Type B pancreatic cell (in vitro differentiated cells): ENCODE data around the gene PCNT. TPM values are rescaled to one million over a fixed set of nuclear protein-coding genes. Genes with fewer than 3 reads are reported as not detected.

Experiments used
- DNase-seq: peaks from one replicate; pipeline ENCODE4 v3.0.0; 2021; ENCODE audit warnings: mixed read lengths; ENCODE audit not compliant: unreplicated experiment; ENCODE audit errors: extremely low spot score
- H3K27ac Mint-ChIP-seq: 2 replicates; pipeline ENCODE4 v1.8.0; 2021; ENCODE audit warnings: mild to moderate bottlenecking, mixed read lengths
- H3K27me3 Mint-ChIP-seq: 2 replicates; pipeline ENCODE4 v1.8.0; 2021; ENCODE audit warnings: mixed read lengths
- H3K36me3 Mint-ChIP-seq: 2 replicates; pipeline ENCODE4 v1.8.0; 2021; ENCODE audit warnings: mixed read lengths
- H3K4me1 Mint-ChIP-seq: one replicate; pipeline ENCODE4 v1.8.0; 2021; ENCODE audit warnings: mixed read lengths; ENCODE audit not compliant: unreplicated experiment
- H3K4me3 Mint-ChIP-seq: 2 replicates; pipeline ENCODE4 v1.8.0; 2021; ENCODE audit warnings: mild to moderate bottlenecking, mixed read lengths
- H3K9me3 Mint-ChIP-seq: 2 replicates; pipeline ENCODE4 v1.8.0; 2021; ENCODE audit warnings: mixed read lengths
- total RNA-seq: library from RNA; stranded (reverse); gene quantifications from 2 replicates; pipeline ENCODE4 v1.2.1, GENCODE V29; 2021; ENCODE audit warnings: low replicate concordance
- TF ChIP-seq, protein P1 (sequence below): fragments of 200-600 bp; sonication (generic); conservative IDR thresholded peaks from 2 replicates; pipeline ENCODE4 v1.5.0; 2021; ENCODE audit warnings: antibody characterized with exemption, mild to moderate bottlenecking

The PCNT gene
- total RNA-seq, 1 donor from 2014 or later = 50.3 TPM

DNA sequence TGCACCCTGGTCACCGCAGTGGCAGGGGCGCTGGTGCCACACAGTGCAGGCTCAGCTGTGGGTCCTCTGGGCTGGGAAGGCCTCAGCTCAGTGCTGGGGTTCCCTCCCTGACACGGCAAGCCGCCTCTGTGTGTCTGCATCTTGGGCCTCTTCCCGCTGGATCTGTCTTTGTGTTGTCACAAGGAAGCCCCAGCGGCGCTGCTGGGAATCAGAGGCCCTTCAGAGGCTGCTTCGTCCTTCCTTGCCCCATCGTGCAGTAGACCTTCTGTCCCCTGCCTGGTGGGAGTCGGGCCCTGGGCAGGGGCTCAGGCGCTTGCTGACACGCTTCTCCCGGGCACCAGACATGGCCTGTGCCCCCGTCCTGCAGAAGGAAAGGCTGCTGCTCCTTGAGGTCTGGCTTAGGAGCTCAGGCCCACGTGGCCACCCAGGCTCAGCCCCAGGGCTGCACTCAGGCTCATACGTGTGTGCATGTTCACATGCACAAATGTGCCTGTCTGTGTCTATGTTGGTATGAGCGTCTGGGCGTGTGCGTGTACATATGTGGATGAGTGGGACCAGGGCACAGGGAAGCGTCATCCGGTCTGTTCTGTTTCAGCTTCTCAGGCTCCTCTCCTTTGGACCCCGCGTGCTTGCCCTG lies 110.5 kb downstream of the PCNT start:
- H3K36me3 Mint-ChIP-seq = peaks cover 8% of the 10 kb centered on the region
- H3K27me3 Mint-ChIP-seq = no peaks in the 10 kb centered on the region
- no peaks in the 10 kb centered on the region for H3K9me3 Mint-ChIP-seq
- DNase-seq = no peak
- H3K4me3 Mint-ChIP-seq = no peak overlapping the region
- TF ChIP-seq, protein P1, sequence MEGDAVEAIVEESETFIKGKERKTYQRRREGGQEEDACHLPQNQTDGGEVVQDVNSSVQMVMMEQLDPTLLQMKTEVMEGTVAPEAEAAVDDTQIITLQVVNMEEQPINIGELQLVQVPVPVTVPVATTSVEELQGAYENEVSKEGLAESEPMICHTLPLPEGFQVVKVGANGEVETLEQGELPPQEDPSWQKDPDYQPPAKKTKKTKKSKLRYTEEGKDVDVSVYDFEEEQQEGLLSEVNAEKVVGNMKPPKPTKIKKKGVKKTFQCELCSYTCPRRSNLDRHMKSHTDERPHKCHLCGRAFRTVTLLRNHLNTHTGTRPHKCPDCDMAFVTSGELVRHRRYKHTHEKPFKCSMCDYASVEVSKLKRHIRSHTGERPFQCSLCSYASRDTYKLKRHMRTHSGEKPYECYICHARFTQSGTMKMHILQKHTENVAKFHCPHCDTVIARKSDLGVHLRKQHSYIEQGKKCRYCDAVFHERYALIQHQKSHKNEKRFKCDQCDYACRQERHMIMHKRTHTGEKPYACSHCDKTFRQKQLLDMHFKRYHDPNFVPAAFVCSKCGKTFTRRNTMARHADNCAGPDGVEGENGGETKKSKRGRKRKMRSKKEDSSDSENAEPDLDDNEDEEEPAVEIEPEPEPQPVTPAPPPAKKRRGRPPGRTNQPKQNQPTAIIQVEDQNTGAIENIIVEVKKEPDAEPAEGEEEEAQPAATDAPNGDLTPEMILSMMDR = no peak
- H3K4me1 Mint-ChIP-seq = no peaks in the 10 kb centered on the region
- H3K27ac Mint-ChIP-seq = no peak overlapping the region

DNA sequence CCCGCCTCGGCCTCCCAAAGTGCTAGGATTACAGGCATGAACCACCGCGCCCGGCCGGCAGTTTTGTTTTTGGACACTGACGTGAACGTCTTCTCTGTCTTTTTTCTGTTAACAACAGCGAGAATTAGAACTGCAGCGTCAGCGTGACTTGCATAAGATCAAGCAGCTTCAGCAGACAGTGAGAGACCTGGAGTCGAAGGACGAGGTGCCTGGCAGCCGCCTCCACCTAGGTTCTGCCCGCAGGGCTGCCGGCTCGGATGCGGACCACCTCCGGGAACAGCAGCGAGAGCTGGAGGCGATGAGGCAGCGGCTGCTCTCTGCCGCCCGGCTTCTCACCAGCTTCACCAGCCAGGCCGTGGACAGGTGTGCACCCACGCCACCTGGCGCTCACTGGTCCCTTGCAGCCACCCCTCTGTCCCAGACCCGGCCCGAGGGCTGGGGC lies 111.9 kb downstream of the PCNT start:
- Mint-ChIP-seq H3K36me3 (peaks cover 15% of the 10 kb centered on the region), H3K4me3 (no peak overlapping the region), H3K27ac (no peak overlapping the region), H3K9me3 (no peaks in the 10 kb centered on the region), H3K27me3 (no peaks in the 10 kb centered on the region), H3K4me1 (no peaks in the 10 kb centered on the region)
- no peak for DNase-seq
- TF ChIP-seq, protein P1 = no peak

DNA sequence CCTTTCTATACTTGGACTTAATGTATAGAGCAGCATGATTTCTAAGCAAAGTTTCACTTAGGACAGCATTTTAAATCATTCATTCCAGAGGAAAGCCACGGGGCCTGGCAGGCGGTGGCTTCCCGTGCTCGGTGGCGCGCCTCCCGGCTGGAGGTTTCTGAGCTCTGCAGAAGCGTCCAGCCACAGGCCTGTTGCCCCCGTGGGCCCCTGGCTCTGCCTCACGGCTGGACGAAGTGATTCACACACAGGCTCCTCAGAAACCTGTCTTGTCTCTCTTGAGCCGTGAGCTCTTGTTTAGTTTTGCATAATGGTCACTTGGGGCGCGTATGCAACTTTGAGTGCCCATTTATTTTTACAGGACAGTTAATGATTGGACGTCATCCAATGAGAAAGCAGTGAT lies 112.7 kb downstream of the PCNT start:
- Mint-ChIP-seq H3K4me1 (no peaks in the 10 kb centered on the region), H3K9me3 (no peaks in the 10 kb centered on the region), H3K27ac (no peak overlapping the region), H3K36me3 (peaks cover 13% of the 10 kb centered on the region), H3K4me3 (no peak overlapping the region), H3K27me3 (no peaks in the 10 kb centered on the region)
- no peak for DNase-seq
- TF ChIP-seq, protein P1 = no peak

DNA sequence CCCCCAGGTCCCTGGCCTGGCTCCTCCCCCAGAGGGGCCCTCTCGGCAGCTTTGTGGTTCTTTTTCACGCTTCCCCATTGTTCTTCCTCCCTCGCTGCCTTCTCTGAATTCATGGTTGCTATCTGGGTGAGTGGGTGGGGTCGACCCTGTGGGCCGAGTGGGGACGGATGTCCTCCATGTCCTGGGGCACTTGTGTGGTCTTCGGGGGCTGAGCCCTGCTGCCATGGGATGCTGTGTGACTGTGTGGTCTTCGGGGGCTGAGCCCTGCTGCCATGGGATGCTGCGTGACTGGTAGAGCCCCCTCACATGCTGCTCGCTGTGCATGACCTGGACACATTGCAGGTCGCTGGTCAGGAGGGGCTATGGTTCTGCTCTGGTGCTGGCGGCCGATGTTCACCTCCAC lies 113.1 kb downstream of the PCNT start:
- Mint-ChIP-seq H3K36me3 (peaks cover 13% of the 10 kb centered on the region), H3K27me3 (no peaks in the 10 kb centered on the region), H3K4me1 (no peaks in the 10 kb centered on the region), H3K4me3 (no peak overlapping the region), H3K27ac (no peak overlapping the region), H3K9me3 (no peaks in the 10 kb centered on the region)
- TF ChIP-seq, protein P1 = no peak
- no peak for DNase-seq

DNA sequence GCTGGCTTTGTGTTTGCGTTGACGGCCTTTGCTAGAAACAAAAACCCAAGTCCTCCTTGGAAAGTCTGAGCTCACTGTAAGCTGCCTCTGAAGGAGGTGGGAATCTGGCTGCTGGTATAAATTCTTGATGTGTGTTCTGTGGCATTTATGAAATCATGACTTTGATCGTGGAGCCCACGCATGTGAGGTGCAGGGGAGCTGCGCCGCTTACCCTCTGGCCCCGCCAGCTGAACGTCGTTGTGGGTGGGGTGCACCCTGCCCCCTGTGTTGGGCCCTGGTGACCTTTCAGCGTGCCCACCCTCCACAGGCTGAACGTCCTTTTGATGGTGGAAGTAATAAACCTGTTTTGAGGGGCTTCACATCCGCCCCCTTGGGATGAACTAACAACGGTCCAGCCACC lies 113.6 kb downstream of the PCNT start:
- no peak overlapping the region for H3K4me3 Mint-ChIP-seq
- no peak overlapping the region for H3K27ac Mint-ChIP-seq
- H3K9me3 Mint-ChIP-seq = no peaks in the 10 kb centered on the region
- TF ChIP-seq, protein P1 = no peak
- H3K4me1 Mint-ChIP-seq = no peaks in the 10 kb centered on the region
- no peaks in the 10 kb centered on the region for H3K27me3 Mint-ChIP-seq
- H3K36me3 Mint-ChIP-seq = peaks cover 15% of the 10 kb centered on the region
- no peak for DNase-seq

DNA sequence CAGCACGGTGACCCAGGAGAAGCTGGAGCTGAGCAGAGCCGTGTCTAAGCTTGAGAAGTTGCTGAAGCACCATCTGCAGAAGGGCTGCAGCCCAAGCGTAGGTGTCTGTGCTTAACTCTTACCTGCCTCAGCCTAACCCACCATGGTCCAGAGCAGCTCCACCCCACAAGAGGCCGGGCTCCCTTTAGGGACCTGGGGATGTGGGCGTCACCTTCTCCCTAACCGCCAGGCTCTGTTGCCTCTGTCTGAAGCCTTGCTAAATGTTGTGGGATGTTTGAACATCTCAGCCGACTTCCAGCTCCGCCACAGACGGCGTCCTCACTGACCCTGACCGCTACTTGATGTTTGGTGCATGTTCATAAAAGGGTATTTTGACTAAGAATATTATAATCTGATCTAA lies 114.3 kb downstream of the PCNT start:
- TF ChIP-seq, protein P1 = no peak
- Mint-ChIP-seq H3K4me1 (no peaks in the 10 kb centered on the region), H3K9me3 (no peaks in the 10 kb centered on the region), H3K27me3 (no peaks in the 10 kb centered on the region), H3K36me3 (peaks cover 20% of the 10 kb centered on the region), H3K4me3 (no peak overlapping the region), H3K27ac (no peak overlapping the region)
- no peak for DNase-seq
